HUES64 (cell line): ENCODE data around the gene TMPRSS6.

Experiments used
- H3K27ac ChIP-seq: 2 replicates; pipeline ENCODE4 v1.7.0; 2013; ENCODE audit warnings: low read depth, low read length, inconsistent platforms
- H3K27me3 ChIP-seq: 2 replicates; pipeline ENCODE4 v1.6.1; 2013; ENCODE audit warnings: mild to moderate bottlenecking, low read length; ENCODE audit not compliant: insufficient read depth
- H3K36me3 ChIP-seq: 2 replicates; pipeline ENCODE4 v1.6.1; 2013; ENCODE audit warnings: mild to moderate bottlenecking, low read length; ENCODE audit not compliant: insufficient read depth
- H3K4me1 ChIP-seq: 2 replicates; pipeline ENCODE4 v1.6.1; 2013; ENCODE audit warnings: mild to moderate bottlenecking, low read length, moderate library complexity; ENCODE audit not compliant: insufficient read depth
- H3K4me3 ChIP-seq: 2 replicates; pipeline ENCODE4 v1.5.1; 2013; ENCODE audit warnings: mild to moderate bottlenecking, low read length, moderate library complexity
- H3K9ac ChIP-seq: 2 replicates; pipeline ENCODE4 v1.6.1; 2013; ENCODE audit warnings: mild to moderate bottlenecking, low read depth, low read length
- H3K9me3 ChIP-seq: 2 replicates; pipeline ENCODE4 v1.6.1; 2013; ENCODE audit warnings: low read depth, low read length; ENCODE audit not compliant: insufficient read depth
- WGBS: fragments of 150-250, 120-280 bp; methylation state at CpG from one replicate; pipeline ENCODE4 v1.1.7; 2013; ENCODE audit warnings: missing lambda C conversion rate; 5-methylcytosine and 5-hydroxymethylcytosine counted together

Gene TMPRSS6

DNA sequence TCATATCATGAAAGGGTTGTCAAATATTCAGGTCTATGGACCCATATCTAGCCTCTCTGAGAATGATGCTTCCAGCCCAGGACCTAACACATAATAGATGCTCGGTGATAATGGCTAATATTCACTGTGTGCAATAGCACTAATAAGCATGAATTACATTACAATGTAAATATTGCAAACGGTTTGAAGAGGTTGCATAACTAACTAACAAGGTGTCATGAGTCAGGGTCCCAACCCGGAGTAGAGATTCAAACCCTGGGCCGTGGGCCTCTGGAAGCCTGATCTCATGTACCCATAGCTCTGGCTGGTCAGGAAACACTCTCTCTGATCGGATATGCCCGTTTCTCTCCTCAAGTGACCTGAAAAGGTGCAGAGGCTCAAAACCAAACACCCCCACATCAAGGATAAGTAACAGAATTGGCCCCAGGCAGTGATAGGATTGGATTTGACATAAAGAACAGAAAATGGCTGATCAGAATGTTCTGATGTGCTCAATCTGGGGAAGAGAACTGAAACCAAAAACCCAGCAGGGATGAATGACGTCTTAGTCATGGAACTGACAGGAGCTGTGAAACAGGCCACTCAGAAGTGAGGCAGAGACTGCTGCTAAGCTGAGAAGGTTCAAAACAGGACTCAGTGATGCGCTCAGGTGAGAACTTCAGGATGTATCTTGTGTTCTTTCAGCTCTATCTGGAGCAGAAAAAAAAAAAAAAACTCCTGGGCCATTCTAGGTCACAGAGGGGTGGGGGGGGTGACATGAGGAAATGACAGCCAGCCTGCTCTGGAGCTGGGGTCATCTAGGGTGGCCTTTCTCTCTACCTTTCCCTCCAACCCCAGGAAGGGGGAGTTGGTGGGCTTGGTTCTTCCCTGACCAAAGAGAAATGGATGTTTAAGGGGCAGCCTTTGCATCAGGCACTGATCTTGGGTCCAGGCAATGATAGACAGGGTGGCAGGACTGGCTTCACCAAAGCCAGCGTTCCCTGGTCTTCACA lies 64.6 kb downstream of the TMPRSS6 start:
- no peaks in the 10 kb centered on the region for H3K9me3 ChIP-seq
- WGBS: 80% methylated on average over 9 of the region's 9 CpGs
- H3K9ac ChIP-seq: no peak overlapping the region
- H3K27ac ChIP-seq: no peak overlapping the region
- peaks cover 3% of the 10 kb centered on the region; the same call in 1 of the 2 replicates for H3K4me1 ChIP-seq
- H3K27me3 ChIP-seq: no peaks in the 10 kb centered on the region; the same call in 1 of the 2 replicates
- no peak overlapping the region for H3K4me3 ChIP-seq
- H3K36me3 ChIP-seq: no peaks in the 10 kb centered on the region

DNA sequence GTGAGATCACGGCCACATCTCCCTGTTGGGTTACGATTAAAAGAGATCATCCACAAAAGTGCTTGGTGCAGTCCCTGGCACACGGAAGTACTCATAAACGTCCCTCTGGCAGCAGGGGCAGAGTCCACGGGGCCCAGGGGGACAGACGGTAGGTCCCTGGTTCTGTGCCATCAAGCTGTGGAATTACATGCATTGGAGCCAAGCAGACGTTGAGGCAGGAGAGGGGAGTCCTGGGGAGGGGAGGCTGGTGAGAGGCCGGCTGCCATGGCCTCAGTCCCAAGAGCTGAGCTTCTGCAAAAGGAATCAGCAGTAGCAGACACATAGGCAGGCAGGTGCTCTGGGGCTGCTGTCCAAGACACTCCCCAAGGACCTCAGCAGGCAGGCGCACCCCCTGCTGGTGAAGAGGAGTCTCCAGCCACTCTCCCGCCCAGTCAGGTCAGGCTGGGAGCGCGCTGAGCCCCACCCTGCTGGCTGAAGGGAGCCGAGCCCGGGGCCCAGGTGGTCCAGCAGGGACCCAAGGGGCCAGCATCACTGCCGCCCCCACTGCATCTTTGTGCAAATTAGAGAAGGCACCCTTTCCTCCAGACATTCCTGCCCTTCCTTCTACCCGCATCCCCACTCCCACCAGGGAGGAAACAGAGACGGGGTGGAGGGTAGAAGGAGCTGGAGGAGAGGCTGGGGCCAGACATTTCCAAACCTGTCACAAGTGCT lies 65.5 kb downstream of the TMPRSS6 start:
- Histone ChIP-seq H3K9ac (no peak overlapping the region), H3K27me3 (no peaks in the 10 kb centered on the region; the same call in 1 of the 2 replicates), H3K36me3 (no peaks in the 10 kb centered on the region), H3K27ac (no peak overlapping the region), H3K4me3 (no peak overlapping the region), H3K9me3 (no peaks in the 10 kb centered on the region), H3K4me1 (peaks cover 3% of the 10 kb centered on the region; the same call in 1 of the 2 replicates)
- 67% methylated on average over 15 of the region's 17 CpGs for WGBS

DNA sequence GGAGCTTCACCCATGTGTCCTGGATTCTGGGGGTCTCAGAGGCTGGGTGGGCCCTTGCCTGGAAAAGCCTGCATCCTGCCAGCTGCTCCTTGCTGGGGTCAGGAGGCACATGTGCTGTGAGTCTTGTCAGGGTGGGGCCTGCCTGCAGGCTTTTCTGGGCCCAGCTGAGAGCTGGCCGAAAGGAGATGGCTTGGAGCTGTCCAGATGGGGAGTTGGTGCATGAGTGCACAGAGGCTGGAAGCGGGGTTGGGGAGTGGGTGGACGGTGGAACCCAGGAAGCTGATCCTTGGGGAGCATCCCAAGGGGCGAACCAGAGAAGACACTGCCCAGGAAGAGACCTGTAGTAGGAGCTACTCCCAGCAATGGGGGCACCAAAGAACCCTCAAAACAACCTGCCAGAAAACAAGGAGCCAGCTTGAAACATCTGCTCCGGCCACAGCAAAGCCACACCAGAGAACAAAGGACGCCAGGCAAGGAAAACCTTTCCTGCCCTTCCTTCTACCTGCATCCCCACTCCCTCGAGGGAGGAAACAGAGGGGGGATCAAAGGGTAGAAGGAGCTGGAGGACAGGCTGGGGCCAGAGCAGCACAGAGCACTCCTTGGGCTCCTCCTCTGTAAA lies 66.2 kb downstream of the TMPRSS6 start:
- H3K4me1 ChIP-seq: peaks cover 3% of the 10 kb centered on the region; the same call in 1 of the 2 replicates
- no peak overlapping the region for H3K27ac ChIP-seq
- H3K4me3 ChIP-seq: no peak overlapping the region
- H3K27me3 ChIP-seq: no peaks in the 10 kb centered on the region; the same call in 1 of the 2 replicates
- H3K36me3 ChIP-seq: no peaks in the 10 kb centered on the region
- no peak overlapping the region for H3K9ac ChIP-seq
- no peaks in the 10 kb centered on the region for H3K9me3 ChIP-seq
- WGBS: 86% methylated on average over 7 of the region's 7 CpGs

DNA sequence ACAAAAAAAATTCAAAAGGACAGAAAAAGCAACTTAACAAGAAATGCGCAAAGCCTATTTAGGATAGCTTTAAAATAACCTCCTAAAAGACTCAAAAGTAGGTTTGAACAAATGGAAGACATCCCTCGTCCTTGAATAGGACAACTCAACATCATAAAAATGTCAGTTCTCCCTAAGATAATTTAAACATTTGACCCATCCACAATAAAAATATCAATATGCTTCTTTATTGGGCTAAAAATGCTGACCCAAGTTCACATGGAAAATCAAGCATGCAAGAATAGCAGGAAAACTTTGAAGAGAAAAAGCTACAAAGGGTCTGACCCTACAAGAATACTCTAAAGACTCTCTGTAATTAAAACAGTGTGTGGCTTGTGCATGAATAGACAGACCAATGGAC lies 70.0 kb downstream of the TMPRSS6 start:
- Histone ChIP-seq H3K4me1 (peaks cover 3% of the 10 kb centered on the region; the same call in 1 of the 2 replicates), H3K27ac (no peak overlapping the region), H3K4me3 (no peak overlapping the region), H3K9ac (no peak overlapping the region), H3K36me3 (no peaks in the 10 kb centered on the region), H3K9me3 (no peaks in the 10 kb centered on the region), H3K27me3 (no peaks in the 10 kb centered on the region; the same call in 1 of the 2 replicates)
- WGBS: 85% methylated on average over 2 of the region's 2 CpGs

DNA sequence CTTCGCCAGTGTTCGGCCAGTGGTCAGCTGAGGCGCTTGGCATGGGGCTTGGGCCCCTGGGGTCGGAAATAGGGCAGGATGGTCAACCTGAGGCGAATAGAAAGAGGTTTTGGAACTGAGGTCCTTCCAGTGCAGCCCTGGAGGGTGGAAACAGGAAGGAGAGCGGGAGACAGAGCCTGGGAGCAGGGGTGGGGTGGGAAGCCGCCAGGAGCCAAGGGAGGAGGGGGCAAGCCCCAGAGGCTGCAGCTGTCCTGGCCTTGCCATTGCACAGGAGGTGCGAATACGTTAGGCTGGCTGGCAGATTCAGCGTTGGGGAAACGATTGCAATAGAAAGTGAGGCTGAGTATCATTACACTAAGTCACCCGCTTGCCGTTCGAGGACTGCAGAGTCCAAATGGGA lies 71.8 kb downstream of the TMPRSS6 start:
- H3K27me3 ChIP-seq: no peaks in the 10 kb centered on the region
- 72% methylated on average over 14 of the region's 14 CpGs for WGBS
- H3K4me3 ChIP-seq: no peak overlapping the region
- H3K9me3 ChIP-seq: no peaks in the 10 kb centered on the region
- H3K36me3 ChIP-seq: no peaks in the 10 kb centered on the region
- peaks cover 7% of the 10 kb centered on the region; the same call in 1 of the 2 replicates for H3K4me1 ChIP-seq
- no peak overlapping the region for H3K27ac ChIP-seq
- H3K9ac ChIP-seq: no peak overlapping the region

DNA sequence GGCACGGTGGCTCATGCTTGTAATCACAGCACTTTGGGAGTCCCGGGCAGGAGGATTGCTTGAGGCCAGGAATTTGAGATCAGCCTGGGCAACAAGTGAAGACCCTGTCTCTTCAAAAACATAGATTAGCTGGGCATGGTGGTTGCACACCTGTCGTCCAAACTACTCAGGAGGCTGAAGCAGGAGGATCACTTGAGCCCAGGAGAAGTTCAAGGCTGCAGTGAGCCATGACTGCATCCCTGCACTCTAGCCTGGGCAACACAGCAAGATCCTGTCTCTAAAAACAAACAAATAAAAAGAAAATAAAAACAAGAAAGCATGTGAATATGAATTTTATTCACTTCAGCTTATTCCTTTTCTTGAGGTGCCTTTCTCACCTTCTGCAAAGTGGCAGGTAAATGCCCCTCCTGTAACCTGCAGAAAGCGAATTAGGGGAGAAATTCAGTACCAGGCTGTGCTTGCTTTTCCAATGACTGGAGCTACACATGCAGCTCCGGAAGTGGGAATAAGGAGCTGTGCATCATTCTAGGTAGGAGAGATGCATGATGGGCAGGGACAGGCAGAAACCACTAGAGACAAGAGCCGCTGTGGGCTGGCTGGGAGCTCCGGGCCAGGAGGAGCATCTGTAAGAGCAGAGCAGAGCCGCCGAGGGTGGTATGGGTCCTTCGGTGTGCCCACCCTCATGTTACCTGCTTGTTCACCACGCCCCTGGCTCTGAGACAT lies 72.7 kb downstream of the TMPRSS6 start:
- no peaks in the 10 kb centered on the region for H3K27me3 ChIP-seq
- WGBS: 92% methylated on average over 11 of the region's 11 CpGs
- peaks cover 12% of the 10 kb centered on the region; the same call in 1 of the 2 replicates for H3K4me1 ChIP-seq
- no peaks in the 10 kb centered on the region for H3K36me3 ChIP-seq
- no peak overlapping the region for H3K27ac ChIP-seq
- no peak overlapping the region for H3K9ac ChIP-seq
- H3K9me3 ChIP-seq: no peaks in the 10 kb centered on the region
- H3K4me3 ChIP-seq: no peak overlapping the region

DNA sequence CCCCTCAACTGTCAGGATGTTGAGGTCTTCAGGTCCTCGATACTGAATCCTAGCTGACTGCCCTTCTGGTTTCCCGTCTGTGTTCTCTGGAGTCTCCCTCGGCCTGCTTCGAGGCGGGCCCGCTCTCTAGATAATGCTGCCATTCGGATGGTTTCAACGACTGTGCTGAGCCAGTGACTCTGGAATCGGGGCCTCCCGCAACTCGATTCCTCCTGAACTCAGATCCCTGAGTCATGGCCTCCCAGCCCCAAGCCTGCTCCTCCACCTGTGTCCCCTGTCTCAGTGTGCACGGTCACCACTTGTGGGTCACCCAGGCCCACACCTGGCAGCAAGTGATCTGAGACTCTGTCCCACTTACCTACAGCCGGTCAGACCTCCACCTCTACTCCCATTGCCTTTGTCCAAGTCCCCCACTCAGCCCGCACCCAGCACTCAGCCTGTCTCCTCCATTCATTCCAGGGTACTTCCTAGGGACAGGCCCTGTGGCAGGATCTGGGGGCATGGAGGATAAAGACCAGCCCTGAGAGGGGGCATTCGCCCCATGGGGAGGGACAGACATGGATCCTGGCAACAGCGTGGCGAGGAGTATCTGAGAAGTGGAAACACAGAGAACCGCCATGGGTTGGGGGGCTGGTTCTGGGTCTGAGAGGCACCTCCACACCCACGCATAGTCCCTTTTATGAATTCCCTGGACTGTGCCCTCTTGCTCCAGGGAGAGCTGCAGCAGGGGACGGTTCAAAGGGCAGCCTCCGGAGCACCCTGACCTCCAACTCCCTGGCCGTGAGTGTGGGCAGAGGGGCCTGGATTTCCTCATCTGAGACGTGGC lies 75.7 kb downstream of the TMPRSS6 start:
- WGBS: 92% methylated on average over 23 of the region's 23 CpGs
- H3K4me1 ChIP-seq: 0 out of 2 replicates have a peak, but pooled peaks cover 9% of the 10 kb centered on the region
- H3K9ac ChIP-seq: no peak overlapping the region
- no peak overlapping the region for H3K4me3 ChIP-seq
- no peaks in the 10 kb centered on the region for H3K9me3 ChIP-seq
- peaks cover 15% of the 10 kb centered on the region for H3K36me3 ChIP-seq
- H3K27me3 ChIP-seq: no peaks in the 10 kb centered on the region
- H3K27ac ChIP-seq: no peak overlapping the region

DNA sequence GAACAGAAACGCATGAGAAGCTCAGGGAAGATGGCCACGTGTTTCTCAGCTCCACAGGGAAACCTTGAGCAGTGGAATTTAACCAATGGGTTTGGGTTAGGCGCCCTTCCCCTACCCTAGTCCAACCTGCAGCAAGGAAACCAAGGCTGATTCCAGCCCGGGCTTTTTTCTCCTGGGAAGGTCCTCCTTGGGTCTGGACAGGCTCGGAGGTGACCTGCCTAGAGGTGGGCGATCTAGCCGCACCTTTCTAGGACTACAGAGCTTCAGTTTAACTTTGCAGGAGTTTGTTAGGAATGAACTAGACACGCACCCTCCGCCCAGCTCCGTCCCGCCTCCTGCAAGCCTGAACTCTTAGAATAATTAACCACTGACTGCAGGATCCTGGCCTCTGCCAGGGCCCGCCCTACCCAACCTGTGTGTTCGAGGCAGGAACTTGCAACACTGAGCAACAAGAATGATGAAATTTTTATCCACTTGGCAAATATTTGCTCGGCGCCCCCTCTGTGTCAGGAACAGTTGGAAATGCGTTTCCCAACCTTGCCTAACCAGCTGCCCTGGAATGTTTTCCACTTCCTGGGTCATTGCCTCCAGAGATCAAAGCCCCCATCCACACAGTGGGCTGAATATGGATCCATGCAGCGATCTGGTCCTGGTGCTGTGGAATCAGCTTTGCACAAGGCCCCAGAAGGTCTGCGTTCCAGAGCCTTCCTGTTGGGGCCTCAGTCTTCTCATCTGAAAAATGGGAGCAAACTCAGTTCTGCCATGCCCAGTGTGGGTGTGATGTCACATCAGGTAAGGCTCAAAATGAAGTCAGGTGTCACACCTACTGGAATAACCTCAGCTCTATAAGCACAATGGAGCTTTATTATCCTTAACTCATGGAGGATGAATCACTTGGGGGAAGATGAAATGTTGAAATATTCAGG lies 76.7 kb downstream of the TMPRSS6 start:
- Histone ChIP-seq H3K9ac (no peak overlapping the region), H3K9me3 (no peaks in the 10 kb centered on the region), H3K4me3 (no peak overlapping the region), H3K4me1 (peaks cover 9% of the 10 kb centered on the region; the same call in 1 of the 2 replicates), H3K36me3 (peaks cover 19% of the 10 kb centered on the region), H3K27ac (peak overlapping the region; percentile 3; the same call in 1 of the 2 replicates), H3K27me3 (no peaks in the 10 kb centered on the region)
- 74% methylated on average over 18 of the region's 18 CpGs for WGBS

DNA sequence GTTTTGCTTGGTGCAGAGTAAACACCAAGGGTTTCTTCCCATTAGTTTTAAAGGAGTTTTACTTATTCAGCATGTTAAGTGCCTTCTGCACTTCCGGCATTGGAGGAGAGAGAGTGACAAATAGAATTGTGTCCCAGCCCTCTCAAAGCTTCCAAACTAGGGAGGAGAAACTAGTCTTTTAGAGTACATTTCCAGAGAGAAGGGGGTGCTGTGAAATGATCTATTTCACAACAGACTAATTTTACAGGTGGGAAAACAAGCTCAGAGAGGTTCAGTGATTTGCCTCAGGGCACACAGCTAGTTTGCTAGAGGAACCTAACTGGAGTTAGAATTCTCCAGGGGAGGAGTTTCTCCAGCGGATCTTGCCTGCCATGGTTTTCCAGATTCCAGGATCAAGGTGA lies 77.4 kb downstream of the TMPRSS6 start:
- Histone ChIP-seq H3K36me3 (peaks cover 23% of the 10 kb centered on the region), H3K27ac (peak overlapping the region; percentile 3; the same call in 1 of the 2 replicates), H3K4me1 (peaks cover 12% of the 10 kb centered on the region; the same call in 1 of the 2 replicates), H3K9ac (no peak overlapping the region), H3K27me3 (no peaks in the 10 kb centered on the region), H3K9me3 (no peaks in the 10 kb centered on the region), H3K4me3 (no peak overlapping the region)
- 76% methylated on average over 2 of the region's 2 CpGs for WGBS
